ENCODE results near the gene WDR6. TPM values are rescaled to one million over a fixed set of nuclear protein-coding genes. Genes with fewer than 3 reads are reported as not detected.

Gene WDR6
- total RNA-seq, 1 experiment from 2014 or later = 213 TPM

DNA sequence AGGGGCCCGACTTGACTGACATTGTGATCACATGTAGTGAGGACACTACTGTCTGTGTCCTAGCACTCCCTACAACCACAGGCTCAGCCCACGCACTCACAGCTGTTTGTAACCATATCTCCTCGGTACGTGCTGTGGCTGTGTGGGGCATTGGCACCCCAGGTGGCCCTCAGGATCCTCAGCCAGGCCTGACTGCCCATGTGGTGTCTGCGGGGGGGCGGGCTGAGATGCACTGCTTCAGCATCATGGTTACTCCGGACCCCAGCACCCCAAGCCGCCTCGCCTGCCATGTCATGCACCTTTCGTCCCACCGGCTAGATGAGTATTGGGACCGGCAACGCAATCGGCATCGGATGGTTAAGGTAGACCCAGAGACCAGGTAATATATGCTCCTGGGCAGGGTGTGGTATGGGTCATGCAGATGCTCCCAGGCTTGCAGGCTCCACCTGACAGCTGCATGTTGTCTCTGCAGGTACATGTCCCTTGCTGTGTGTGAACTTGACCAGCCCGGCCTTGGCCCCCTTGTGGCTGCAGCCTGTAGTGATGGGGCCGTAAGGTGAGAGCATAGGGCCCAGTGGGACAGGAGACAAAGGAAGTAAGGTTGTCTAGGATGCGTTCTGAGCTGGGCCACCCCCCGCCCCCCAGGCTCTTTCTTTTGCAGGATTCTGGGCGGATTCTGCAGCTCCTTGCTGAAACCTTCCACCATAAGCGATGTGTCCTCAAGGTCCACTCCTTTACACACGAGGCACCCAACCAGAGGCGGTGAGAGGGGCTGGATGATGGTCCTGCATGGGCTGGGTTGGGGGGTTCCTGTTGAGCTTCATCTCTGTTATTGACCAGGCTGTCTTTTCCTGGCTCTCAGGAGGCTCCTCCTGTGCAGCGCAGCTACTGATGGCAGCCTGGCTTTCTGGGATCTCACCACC lies 6.8 kb downstream of the WDR6 start:
- Mint-ChIP-seq H3K36me3 (peaks cover 36% of the 10 kb centered on the region), H3K4me3 (no peak overlapping the region), H3K9me3 (no peaks in the 10 kb centered on the region), H3K27me3 (ENCODE audit: low read depth) (no peaks in the 10 kb centered on the region), H3K4me1 (peaks cover 11% of the 10 kb centered on the region), H3K27ac (no peak overlapping the region)
- CTCF ChIA-PET = interaction anchor here (0.5 to 9.3 kb wide), 18 partner anchors 8 to 461 kb away, joined by 3 to 124 read pairs (median 4); partner anchors contain the start of genes ARIH2, IMPDH2, KLHDC8B and LAMB2
- ATAC-seq (peak; percentile 72), DNase-seq (ENCODE audit: low spot score) (peak; percentile 85)
- POLR2A ChIA-PET = interaction anchor here (0.6 to 2.0 kb wide), 4 partner anchors 8 to 79 kb away, joined by 3 to 10 read pairs (median 4); partner anchors contain the start of genes NDUFAF3 and QRICH1
- TF ChIP-seq, protein P1, sequence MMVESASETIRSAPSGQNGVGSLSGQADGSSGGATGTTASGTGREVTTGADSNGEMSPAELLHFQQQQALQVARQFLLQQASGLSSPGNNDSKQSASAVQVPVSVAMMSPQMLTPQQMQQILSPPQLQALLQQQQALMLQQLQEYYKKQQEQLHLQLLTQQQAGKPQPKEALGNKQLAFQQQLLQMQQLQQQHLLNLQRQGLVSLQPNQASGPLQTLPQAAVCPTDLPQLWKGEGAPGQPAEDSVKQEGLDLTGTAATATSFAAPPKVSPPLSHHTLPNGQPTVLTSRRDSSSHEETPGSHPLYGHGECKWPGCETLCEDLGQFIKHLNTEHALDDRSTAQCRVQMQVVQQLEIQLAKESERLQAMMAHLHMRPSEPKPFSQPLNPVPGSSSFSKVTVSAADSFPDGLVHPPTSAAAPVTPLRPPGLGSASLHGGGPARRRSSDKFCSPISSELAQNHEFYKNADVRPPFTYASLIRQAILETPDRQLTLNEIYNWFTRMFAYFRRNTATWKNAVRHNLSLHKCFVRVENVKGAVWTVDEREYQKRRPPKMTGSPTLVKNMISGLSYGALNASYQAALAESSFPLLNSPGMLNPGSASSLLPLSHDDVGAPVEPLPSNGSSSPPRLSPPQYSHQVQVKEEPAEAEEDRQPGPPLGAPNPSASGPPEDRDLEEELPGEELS (CRISPR knock-in tag; IDR thresholded peaks at IDR 0.05) = no peak
- no peak for TF ChIP-seq FOXK1 (CRISPR knock-in tag; IDR thresholded peaks at IDR 0.05)
- TF ChIP-seq, protein P2, sequence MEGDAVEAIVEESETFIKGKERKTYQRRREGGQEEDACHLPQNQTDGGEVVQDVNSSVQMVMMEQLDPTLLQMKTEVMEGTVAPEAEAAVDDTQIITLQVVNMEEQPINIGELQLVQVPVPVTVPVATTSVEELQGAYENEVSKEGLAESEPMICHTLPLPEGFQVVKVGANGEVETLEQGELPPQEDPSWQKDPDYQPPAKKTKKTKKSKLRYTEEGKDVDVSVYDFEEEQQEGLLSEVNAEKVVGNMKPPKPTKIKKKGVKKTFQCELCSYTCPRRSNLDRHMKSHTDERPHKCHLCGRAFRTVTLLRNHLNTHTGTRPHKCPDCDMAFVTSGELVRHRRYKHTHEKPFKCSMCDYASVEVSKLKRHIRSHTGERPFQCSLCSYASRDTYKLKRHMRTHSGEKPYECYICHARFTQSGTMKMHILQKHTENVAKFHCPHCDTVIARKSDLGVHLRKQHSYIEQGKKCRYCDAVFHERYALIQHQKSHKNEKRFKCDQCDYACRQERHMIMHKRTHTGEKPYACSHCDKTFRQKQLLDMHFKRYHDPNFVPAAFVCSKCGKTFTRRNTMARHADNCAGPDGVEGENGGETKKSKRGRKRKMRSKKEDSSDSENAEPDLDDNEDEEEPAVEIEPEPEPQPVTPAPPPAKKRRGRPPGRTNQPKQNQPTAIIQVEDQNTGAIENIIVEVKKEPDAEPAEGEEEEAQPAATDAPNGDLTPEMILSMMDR (IDR thresholded peaks at IDR 0.05) = peak; percentile 78
- TF ChIP-seq ZNF138 (CRISPR knock-in tag; conservative IDR thresholded peaks at IDR 0.05) = no peak
- no peak for TF ChIP-seq SMAD3 (CRISPR knock-in tag; IDR thresholded peaks at IDR 0.05; ENCODE audit: borderline replicate concordance)

DNA sequence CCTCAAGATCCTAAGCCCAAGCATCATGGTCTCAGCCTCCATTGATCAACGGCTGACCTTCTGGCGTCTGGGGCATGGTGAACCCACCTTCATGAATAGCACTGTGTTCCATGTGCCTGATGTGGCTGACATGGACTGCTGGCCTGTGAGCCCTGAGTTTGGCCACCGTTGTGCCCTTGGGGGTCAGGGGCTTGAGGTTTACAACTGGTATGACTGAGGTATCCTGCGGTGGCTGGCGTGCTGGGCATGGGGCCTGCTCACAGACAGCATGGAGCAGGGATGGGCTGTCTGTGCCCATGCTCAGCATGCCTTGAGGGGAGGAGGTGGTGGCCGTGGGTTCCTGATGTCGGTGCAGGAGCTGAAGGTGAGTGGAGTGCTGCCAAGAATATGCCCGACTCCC lies 7.9 kb downstream of the WDR6 start:
- POLR2A ChIA-PET = interaction anchor here (1.0 to 1.3 kb wide), 2 partner anchors 27 to 78 kb away, joined by 3 to 5 read pairs; partner anchors contain the start of gene QRICH1
- no peak overlapping the region for H3K4me3 Mint-ChIP-seq
- no peak overlapping the region for H3K27ac Mint-ChIP-seq
- H3K36me3 Mint-ChIP-seq = peaks cover 32% of the 10 kb centered on the region
- CTCF ChIA-PET = interaction anchor here (2.6 to 4.5 kb wide), 2 partner anchors 18 to 26 kb away, joined by 12 to 86 read pairs; partner anchors contain the start of gene P4HTM
- ATAC-seq (no peak), DNase-seq (ENCODE audit: low spot score) (no peak)
- H3K9me3 Mint-ChIP-seq = no peaks in the 10 kb centered on the region
- no peaks in the 10 kb centered on the region for H3K27me3 Mint-ChIP-seq (ENCODE audit: low read depth)
- peaks cover 15% of the 10 kb centered on the region for H3K4me1 Mint-ChIP-seq
- no peak for TF ChIP-seq KAT7 (CRISPR knock-in tag; IDR thresholded peaks at IDR 0.05; ENCODE audit: borderline replicate concordance)
- no peak for TF ChIP-seq CBFB (CRISPR knock-in tag; IDR thresholded peaks at IDR 0.05; ENCODE audit: low read depth)
- TF ChIP-seq, protein P3, sequence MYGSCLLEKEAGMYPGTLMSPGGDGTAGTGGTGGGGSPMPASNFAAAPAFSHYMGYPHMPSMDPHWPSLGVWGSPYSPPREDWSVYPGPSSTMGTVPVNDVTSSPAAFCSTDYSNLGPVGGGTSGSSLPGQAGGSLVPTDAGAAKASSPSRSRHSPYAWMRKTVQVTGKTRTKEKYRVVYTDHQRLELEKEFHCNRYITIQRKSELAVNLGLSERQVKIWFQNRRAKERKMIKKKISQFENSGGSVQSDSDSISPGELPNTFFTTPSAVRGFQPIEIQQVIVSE (CRISPR knock-in tag; IDR thresholded peaks at IDR 0.05; ENCODE audit: borderline replicate concordance) = no peak
- no peak for TF ChIP-seq GTF2I (CRISPR knock-in tag; conservative IDR thresholded peaks at IDR 0.05)
- TF ChIP-seq JUN (CRISPR knock-in tag; IDR thresholded peaks at IDR 0.05) = no peak
- no peak for TF ChIP-seq ESRRA (CRISPR knock-in tag; IDR thresholded peaks at IDR 0.05; ENCODE audit: borderline replicate concordance)
- no peak for TF ChIP-seq ZNF219 (CRISPR knock-in tag; IDR thresholded peaks at IDR 0.05; ENCODE audit: borderline replicate concordance)
- TF ChIP-seq, protein P4, sequence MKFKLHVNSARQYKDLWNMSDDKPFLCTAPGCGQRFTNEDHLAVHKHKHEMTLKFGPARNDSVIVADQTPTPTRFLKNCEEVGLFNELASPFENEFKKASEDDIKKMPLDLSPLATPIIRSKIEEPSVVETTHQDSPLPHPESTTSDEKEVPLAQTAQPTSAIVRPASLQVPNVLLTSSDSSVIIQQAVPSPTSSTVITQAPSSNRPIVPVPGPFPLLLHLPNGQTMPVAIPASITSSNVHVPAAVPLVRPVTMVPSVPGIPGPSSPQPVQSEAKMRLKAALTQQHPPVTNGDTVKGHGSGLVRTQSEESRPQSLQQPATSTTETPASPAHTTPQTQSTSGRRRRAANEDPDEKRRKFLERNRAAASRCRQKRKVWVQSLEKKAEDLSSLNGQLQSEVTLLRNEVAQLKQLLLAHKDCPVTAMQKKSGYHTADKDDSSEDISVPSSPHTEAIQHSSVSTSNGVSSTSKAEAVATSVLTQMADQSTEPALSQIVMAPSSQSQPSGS (CRISPR knock-in tag; IDR thresholded peaks at IDR 0.05; ENCODE audit: borderline replicate concordance, low read depth) = no peak
- TF ChIP-seq TP53 (CRISPR knock-in tag; IDR thresholded peaks at IDR 0.05) = no peak
- no peak for TF ChIP-seq MXD4 (CRISPR knock-in tag; IDR thresholded peaks at IDR 0.05; ENCODE audit: borderline replicate concordance)
- no peak for TF ChIP-seq SOX15 (CRISPR knock-in tag; IDR thresholded peaks at IDR 0.05)
- no peak for TF ChIP-seq RORB (CRISPR knock-in tag; IDR thresholded peaks at IDR 0.05)
- TF ChIP-seq, protein P5, sequence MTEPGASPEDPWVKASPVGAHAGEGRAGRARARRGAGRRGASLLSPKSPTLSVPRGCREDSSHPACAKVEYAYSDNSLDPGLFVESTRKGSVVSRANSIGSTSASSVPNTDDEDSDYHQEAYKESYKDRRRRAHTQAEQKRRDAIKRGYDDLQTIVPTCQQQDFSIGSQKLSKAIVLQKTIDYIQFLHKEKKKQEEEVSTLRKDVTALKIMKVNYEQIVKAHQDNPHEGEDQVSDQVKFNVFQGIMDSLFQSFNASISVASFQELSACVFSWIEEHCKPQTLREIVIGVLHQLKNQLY (CRISPR knock-in tag; IDR thresholded peaks at IDR 0.05) = no peak
- no peak for TF ChIP-seq JAZF1 (CRISPR knock-in tag; IDR thresholded peaks at IDR 0.05)
- TF ChIP-seq, protein P6, sequence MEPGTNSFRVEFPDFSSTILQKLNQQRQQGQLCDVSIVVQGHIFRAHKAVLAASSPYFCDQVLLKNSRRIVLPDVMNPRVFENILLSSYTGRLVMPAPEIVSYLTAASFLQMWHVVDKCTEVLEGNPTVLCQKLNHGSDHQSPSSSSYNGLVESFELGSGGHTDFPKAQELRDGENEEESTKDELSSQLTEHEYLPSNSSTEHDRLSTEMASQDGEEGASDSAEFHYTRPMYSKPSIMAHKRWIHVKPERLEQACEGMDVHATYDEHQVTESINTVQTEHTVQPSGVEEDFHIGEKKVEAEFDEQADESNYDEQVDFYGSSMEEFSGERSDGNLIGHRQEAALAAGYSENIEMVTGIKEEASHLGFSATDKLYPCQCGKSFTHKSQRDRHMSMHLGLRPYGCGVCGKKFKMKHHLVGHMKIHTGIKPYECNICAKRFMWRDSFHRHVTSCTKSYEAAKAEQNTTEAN (CRISPR knock-in tag; IDR thresholded peaks at IDR 0.05) = no peak
- no peak for TF ChIP-seq ZNF317 (CRISPR knock-in tag; IDR thresholded peaks at IDR 0.05; ENCODE audit: borderline replicate concordance, low read depth)
